ENCODE data around the gene ATP8A2. TPM values are rescaled to one million over a fixed set of nuclear protein-coding genes. Genes with fewer than 3 reads are reported as not detected.

The ATP8A2 gene
- total RNA-seq, 1 donor from 2014 or later: 1.9 TPM

DNA sequence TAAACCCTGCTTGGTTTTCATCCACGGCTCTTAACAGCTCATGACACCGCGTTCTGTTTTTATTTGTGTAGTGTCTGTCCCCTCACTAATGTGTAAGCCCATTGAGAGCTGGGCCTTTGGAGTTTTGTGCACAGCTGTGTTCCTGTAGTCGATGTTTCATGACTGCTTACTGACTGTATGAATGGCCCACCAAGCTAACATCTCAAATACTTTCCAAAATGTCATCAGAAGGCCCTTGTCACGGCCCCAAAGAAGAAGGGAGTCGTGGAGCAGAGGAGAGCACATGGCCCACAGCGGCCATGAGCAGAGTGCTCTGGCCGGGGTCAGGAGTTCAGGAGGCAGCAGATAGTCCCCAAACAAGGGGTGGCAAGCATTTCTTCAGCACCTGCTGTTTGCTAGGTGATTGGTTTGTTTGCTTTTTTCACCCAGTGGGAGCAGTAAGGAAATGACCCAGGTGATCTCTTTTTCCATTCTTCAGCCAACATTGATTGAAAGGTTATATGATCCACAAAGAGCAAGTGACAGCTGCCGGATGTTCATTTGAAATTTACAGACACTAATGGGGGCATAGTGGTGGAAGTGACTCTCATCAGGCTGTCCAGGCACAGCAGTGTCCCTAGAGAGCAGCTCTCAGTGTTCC is 315.2 kb downstream of the ATP8A2 start:
- H3K9me3 Mint-ChIP-seq (ENCODE audit: low read depth): no peaks in the 10 kb centered on the region
- no peak for DNase-seq (ENCODE audit: low spot score)
- H3K4me1 Mint-ChIP-seq (ENCODE audit: low read depth): peaks cover 77% of the 10 kb centered on the region
- no peaks in the 10 kb centered on the region for H3K36me3 Mint-ChIP-seq (ENCODE audit: low read depth)
- TF ChIP-seq, protein P1, sequence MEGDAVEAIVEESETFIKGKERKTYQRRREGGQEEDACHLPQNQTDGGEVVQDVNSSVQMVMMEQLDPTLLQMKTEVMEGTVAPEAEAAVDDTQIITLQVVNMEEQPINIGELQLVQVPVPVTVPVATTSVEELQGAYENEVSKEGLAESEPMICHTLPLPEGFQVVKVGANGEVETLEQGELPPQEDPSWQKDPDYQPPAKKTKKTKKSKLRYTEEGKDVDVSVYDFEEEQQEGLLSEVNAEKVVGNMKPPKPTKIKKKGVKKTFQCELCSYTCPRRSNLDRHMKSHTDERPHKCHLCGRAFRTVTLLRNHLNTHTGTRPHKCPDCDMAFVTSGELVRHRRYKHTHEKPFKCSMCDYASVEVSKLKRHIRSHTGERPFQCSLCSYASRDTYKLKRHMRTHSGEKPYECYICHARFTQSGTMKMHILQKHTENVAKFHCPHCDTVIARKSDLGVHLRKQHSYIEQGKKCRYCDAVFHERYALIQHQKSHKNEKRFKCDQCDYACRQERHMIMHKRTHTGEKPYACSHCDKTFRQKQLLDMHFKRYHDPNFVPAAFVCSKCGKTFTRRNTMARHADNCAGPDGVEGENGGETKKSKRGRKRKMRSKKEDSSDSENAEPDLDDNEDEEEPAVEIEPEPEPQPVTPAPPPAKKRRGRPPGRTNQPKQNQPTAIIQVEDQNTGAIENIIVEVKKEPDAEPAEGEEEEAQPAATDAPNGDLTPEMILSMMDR (IDR thresholded peaks at IDR 0.05): no peak
- H3K4me3 Mint-ChIP-seq (ENCODE audit: unreplicated experiment): no peak overlapping the region
- peak overlapping the region; percentile 85 for H3K27ac Mint-ChIP-seq (ENCODE audit: unreplicated experiment)
- H3K27me3 Mint-ChIP-seq (ENCODE audit: low read depth): no peaks in the 10 kb centered on the region

DNA sequence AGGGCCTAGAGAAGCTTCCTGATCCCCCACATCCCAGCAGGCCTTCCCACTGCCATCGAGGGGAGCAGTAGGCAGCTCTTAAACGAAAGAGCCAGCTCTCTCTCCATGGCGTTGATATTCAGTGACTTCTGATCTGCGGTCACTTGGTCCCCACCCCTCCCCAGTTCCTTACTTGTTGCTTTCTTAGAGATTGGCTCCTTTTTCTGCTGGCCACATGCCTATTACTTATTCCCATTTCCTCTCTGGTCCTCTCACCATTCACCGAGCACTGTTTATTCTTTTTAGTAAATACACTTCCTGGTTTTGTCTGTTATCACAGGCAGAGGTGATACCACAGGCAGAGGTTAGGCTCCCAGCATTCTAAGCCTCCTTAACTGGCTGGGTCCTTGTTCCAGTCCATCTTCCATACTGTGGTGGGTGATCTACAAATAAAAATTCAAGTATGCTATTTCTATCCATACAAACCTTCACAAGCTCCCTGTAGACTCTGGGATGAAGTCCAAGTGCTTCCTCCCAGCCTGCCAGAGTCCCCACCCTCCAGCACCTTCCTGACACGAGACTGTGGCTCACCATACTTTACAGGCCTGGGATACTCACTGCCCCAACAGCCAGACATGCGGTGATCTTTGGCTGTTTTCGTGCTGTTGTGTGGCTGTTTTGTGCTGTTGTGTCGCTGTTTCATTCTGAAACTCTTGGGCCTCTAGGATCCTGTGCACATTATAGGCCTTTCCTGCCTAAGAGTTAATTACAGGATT is 315.9 kb downstream of the ATP8A2 start:
- Mint-ChIP-seq H3K27me3 (ENCODE audit: low read depth) (no peaks in the 10 kb centered on the region), H3K36me3 (ENCODE audit: low read depth) (no peaks in the 10 kb centered on the region), H3K9me3 (ENCODE audit: low read depth) (no peaks in the 10 kb centered on the region), H3K4me3 (ENCODE audit: unreplicated experiment) (no peak overlapping the region), H3K4me1 (ENCODE audit: low read depth) (peaks cover 76% of the 10 kb centered on the region), H3K27ac (ENCODE audit: unreplicated experiment) (peak overlapping the region; percentile 85)
- DNase-seq (ENCODE audit: low spot score): no peak
- TF ChIP-seq, protein P1 (IDR thresholded peaks at IDR 0.05): no peak

DNA sequence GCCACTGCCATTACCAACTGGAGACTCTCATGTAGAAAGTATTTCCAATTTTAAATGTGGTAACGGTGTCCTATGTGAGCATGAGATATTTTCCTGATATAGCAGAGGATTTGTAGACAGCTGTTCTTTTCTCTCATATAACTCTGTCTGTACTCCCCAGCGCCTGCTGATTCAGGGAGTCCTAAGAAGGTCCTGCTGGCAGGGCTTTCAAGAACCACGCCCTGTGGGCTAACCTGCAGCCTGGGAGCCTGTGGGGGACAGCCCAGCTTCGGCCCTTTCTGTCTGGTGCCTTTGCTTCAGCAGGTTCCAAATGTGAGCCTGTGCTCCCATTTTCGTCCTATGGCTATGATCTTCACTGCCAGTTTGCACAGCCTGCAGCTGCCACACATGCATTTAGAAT is 316.8 kb downstream of the ATP8A2 start:
- no peak for DNase-seq (ENCODE audit: low spot score)
- Mint-ChIP-seq H3K4me1 (ENCODE audit: low read depth) (peaks cover 73% of the 10 kb centered on the region), H3K4me3 (ENCODE audit: unreplicated experiment) (no peak overlapping the region), H3K9me3 (ENCODE audit: low read depth) (no peaks in the 10 kb centered on the region), H3K27ac (ENCODE audit: unreplicated experiment) (peak overlapping the region; percentile 85), H3K36me3 (ENCODE audit: low read depth) (no peaks in the 10 kb centered on the region), H3K27me3 (ENCODE audit: low read depth) (no peaks in the 10 kb centered on the region)
- TF ChIP-seq, protein P1 (IDR thresholded peaks at IDR 0.05): no peak

DNA sequence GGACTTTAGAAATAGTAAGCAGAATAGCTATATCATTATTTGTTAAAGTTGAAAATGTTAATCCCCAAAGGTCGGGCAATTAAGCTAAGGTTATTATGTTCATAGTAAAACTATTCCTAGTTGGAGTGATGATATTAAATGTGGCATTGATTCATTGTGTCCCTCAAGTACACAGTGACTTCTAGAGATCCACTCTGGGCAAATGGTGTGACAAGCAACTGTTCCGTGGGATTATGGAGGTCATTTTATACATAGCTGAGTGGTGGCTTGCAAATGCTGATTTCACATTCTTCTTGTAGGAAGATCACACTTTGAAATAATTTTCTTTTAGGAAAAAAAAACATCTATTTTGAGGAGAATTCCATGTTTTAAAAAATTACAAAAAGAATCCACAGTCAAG is 317.8 kb downstream of the ATP8A2 start:
- H3K9me3 Mint-ChIP-seq (ENCODE audit: low read depth): no peaks in the 10 kb centered on the region
- H3K4me1 Mint-ChIP-seq (ENCODE audit: low read depth): peaks cover 65% of the 10 kb centered on the region
- H3K4me3 Mint-ChIP-seq (ENCODE audit: unreplicated experiment): no peak overlapping the region
- H3K27ac Mint-ChIP-seq (ENCODE audit: unreplicated experiment): no peak overlapping the region
- TF ChIP-seq, protein P1 (IDR thresholded peaks at IDR 0.05): no peak
- DNase-seq (ENCODE audit: low spot score): no peak
- no peaks in the 10 kb centered on the region for H3K27me3 Mint-ChIP-seq (ENCODE audit: low read depth)
- no peaks in the 10 kb centered on the region for H3K36me3 Mint-ChIP-seq (ENCODE audit: low read depth)

DNA sequence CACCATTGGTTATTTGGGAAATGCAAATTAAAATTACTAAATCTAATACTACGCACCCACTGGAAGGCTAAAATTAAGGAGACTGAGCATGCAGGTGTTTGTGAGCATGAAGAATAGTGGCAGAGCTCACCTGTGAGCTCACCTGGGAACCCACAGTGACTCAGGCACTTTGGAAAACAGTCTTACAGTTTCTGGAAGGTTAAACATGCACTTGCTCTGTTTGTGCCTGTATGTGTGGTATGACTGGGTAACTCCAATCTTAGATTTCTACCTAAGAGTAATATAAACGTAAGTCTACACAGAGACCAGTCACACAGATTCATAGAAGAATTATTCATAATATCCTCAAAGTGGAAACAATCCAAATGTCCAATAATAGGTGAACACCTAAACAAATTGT is 318.8 kb downstream of the ATP8A2 start:
- Mint-ChIP-seq H3K27ac (ENCODE audit: unreplicated experiment) (no peak overlapping the region), H3K4me1 (ENCODE audit: low read depth) (peaks cover 55% of the 10 kb centered on the region), H3K4me3 (ENCODE audit: unreplicated experiment) (no peak overlapping the region), H3K36me3 (ENCODE audit: low read depth) (no peaks in the 10 kb centered on the region), H3K9me3 (ENCODE audit: low read depth) (no peaks in the 10 kb centered on the region), H3K27me3 (ENCODE audit: low read depth) (no peaks in the 10 kb centered on the region)
- TF ChIP-seq, protein P1 (IDR thresholded peaks at IDR 0.05): no peak
- DNase-seq (ENCODE audit: low spot score): no peak

Measured in chondrocyte (in vitro differentiated cells).